NCI-H2196 (cell line): Measurements from ENCODE around the gene TSHZ1.

Experiments
- DNase-seq: peaks from one replicate; lab custom pipeline; 2025; ENCODE audit not compliant: unreplicated experiment; lab: John Stamatoyannopoulos, UW

TSHZ1 gene

DNA sequence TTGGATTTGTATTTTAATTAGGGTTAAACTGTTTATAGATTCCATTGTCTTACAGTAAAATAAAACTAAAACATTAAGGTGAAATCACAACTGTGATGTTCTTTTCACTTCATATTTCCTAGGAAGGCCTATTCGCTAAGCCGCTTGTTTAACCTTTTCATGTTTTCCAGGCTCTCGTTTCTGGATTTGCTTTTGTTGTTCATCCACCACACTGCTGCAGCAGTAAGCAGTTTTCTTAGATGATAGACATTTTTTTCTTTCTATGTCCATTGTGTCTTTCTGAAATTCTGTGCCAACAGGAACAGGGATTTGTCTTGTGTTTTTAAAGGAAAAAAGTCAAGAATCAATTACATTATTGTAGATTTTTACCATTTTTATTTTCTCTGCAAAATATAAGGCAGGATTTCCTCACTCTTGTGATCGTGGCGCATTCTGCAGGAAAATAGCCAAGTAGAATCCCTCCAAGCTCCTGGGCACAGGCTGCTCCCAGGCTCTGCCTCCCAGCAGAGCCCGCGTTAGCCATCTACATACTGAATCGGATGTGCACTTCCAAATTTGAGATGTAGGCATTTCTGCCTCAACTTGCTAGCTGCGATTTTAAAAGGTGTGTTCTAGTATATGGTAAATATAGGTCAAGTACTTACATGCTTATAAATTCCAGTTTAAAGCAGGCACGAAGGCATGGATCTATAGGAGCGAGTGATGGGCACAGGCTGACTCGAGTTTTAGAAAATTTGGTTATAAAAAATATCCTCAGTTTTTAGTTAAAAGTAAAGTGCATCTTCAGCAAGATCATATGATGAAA, 10.2 kb downstream of the TSHZ1 start:
- DNase-seq: no peak

DNA sequence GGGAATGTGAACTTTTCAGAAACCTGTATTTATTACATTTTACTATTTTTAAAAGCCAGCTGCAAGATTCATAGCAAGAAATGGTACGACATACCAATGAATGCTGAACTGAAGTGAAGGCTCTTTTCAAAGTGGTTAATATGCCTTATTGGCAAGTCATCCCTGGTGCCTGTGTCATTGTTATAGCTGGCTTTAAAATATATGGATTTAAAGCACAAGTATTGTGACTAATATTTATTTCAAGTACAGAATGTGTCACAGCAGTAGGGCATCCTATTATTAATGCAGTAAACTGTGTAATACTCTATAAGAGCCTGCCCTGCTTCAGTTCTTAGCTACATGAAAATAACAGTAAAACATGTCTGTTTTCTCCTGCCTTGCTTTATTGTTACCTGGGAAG, 10.8 kb downstream of the TSHZ1 start:
- no peak for DNase-seq

DNA sequence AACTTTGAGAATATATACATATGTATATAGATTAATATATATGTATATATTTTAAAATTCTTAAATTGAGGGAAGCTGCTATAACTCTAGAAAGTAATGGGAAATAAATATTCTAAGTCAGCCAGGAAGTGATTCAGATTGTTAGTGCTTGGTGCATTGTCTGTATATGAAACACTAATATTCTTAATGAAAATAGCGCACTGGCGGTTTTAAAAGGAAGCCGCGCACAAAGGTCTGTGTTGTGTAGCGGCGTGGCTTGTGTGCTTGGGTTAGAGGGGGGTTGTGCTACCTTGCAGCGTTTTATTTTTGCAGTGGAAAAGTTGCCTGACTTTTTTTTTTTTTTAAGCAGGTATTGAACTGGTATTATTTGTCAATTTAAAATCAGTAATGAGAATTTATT, 11.3 kb downstream of the TSHZ1 start:
- DNase-seq: no peak

DNA sequence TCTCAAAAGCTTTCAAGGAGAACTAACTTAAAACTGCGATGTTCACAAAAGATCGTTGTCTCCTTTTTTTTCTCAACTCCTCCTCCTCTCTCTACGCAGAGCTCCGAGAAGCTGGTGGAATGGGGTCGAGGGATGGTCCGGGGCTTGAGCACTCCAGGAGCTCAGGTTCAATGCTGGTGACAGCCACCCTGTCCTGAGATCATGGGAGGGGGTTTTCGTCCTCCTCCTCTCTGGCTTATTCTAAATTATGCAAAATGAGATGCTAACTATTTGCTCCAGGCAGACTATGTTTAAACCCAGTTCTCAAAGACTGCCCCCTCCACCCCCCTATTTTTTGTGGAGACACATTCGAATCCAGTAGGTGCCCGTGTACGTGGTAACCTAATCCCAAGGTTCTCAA, 11.8 kb downstream of the TSHZ1 start:
- no peak for DNase-seq

DNA sequence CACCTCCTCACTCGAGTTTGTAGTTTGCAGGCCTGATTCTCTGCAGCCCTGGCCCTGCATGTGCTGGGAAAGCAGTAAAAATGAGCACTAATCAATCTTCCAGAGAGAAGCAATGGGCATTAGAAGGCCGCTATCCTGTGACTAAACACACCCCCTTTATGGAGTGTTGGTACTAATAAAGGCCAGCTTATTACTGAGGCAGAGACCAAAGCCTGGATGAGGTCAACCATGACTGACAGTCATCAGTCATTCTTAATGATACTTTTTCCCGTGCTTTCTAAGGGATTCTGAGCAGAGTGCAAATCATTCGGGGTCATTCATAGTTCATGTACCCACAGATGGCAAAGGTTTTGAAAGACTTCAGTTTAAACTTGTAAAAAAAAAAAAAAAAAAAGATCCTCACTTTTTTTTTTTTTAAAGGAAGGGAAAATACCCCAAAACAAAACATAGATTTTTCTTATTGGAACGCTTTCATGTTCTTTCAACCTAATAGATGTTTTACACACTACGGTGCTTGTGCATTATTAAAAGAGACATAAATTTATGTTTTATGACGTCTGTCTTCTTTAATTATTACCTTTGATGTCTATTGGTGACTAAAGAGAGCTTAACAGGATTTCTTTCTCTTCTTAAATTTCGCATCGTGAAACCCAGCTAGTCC, 13.2 kb downstream of the TSHZ1 start:
- DNase-seq: no peak

DNA sequence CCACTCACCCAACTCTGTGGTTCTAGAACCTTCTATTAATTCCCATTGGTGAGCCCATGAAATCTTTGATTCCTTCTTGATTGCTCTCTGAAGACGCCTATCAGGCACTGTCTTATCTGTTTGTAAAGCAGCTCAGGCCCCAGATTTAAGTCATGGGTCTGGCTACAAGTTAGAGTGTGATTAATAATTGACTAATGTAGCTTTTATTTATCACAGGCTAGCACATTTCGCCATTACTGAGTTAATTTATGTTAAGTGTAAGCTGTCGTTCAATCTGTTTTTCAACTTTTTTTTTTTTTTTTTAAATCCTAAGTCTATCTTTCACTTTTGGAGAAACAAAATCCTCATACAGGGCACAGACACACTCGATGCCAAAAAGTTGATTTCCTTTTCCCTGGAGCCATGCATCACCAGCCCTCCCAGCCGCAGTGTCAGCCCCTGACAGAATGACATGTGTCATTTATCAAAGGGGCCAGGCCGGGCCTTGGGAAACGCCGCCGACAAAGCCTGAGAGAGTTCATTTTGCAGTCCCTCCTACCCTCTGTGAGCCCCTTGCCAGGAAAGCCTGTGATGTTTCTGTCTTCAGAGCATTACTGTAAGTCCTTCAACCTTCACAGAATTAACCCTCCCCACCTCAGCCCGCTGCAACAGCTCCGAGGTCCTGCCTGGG, 15.8 kb downstream of the TSHZ1 start:
- DNase-seq: no peak

DNA sequence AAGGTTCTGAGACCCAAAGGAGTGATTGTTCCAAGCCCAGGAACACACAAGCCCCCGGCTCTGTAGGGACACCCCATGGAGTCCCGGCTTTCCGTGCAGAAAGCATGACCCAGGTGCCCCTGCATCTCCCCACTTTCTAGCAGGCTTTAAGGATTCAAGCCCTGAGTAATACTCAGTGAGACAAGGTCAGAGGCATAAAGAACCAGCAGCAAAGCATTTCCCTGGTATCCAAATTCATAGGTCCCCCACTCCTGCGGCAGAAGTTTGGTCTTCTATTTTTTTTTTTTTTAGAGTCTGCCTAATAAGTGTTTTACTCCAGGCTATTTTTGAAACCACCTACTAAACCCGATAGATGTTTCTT, 16.3 kb downstream of the TSHZ1 start:
- DNase-seq: no peak

DNA sequence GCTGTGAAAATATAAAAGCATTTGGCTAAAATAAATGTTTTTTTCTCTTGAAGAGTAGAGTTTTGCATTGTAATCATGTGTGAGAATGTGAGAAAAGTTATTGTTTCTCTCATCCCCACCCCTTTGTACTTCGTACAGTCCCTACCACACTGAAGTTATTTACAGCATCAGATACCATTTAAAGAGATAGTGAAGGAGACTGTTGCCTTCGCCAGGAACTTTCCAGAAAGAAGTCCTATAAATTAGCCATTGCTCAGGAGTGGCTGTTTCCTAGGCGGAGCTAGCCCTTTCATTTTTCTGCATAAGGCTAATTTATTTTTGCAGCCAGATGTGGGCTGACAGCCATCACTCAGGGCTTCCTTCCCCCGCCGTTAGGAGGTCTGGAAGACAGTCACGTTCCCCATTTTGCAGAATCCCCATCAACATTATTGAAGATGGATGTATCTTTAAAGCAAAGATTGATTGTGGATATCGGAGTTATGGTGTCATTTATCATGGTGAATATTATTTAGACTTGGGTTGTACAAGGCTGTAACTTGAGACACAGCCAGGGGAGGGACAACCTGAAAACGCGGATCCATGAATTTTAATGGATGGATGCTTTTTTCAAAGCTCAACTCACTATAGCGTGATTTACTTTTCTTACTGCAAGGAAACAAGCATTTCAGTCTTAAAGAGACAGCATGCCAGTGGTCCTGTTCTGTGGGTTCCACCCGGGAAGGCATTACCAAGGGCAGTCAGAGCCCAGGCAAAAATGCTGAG, 17.1 kb downstream of the TSHZ1 start:
- DNase-seq: no peak

DNA sequence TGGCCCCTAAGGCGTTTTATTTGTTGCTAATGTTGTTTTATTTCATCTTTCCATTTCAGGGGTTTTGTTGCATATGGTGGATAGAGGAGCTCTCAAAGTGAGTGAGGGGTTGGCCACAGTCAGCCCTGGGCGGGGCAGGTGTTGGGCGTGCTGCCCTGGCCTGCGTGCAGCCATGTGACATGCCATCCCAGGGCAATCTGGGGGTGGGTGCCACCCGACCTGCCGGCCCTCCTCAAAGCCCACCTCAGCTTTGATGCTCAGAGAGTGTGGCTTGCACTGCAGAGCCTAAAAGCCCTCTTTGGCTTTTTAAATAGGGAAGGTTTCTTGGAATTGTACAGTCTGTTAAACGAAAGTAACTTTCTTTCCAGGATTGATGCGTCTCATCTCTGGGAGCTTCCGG, 18.4 kb downstream of the TSHZ1 start:
- DNase-seq: no peak

DNA sequence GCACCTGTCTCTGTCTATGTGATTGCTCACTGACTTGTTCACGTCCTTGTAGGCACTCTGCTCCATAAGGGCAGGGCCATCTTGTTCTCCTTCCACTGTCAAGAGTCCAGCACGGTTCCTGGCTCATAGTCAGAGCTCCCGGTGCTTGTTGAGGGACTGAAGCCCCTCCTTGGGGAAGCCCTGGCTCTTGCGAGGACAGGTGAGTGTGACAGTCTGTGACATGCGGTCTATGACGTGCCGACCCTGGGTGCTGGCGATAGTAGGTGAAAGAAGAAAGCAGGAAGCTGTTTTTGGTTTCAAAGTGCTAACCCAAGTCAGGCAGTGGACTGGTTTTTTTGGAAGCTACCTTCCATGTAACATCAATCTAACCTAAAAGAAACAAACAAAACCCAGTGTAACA, 18.8 kb downstream of the TSHZ1 start:
- no peak for DNase-seq

DNA sequence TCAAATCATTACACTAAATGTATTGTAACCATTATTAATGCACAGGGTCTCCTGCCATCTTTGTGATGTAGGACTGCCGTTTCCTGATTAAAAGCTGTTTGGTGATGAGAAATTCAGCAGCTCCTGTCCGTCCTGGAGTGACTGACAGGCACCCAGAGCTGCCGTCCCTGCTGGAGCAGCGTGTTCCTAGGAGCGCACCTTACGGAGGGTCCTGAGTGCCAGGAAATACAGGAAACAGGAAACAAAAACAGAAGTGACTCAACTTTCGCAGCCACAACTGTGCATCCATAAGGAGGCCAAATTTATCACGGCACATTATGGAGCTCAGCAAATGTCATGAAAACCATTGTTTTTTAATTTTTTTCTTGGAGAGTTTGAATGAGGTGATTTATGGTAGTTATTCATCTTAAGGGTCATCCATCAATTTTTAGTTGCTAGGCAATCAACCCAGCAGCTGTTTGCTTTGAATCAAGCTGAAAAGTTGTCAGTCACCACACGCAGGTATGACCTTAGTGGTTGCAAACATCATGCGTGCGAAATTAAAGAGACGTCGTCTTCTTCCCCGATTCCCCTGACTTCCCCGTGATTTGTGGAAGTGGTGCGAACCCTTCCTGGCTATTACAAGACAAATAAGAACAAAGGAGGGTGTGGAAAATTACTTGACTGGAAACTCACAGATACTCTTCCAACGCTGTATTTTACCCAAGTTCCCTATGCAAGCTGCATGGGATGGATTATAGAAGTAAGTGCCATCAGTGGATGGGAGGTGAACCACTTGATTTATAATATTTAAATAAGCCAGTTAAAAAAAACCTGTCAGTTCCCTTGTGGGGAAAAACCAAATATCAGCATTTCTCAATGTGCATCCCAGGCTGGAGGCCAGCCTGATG, 19.8 kb downstream of the TSHZ1 start:
- DNase-seq: no peak

DNA sequence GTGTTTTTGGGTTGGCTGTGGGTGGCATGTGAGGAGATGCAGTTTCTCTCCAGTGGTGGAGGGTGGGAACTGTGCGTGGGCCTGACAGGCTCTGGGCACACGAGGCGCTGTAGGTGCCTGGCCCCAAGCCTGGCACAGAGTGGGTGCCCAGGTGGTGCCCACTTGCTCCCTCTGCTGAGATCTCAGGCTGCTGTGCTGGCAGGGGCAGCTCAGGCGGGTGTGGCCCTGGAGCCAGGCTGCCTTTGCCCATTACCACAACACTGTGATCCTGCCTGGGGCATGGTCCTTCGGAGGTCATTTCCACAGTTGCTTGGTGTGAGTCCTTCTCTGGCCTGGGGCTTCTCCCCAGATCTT, 20.4 kb downstream of the TSHZ1 start:
- DNase-seq: no peak

DNA sequence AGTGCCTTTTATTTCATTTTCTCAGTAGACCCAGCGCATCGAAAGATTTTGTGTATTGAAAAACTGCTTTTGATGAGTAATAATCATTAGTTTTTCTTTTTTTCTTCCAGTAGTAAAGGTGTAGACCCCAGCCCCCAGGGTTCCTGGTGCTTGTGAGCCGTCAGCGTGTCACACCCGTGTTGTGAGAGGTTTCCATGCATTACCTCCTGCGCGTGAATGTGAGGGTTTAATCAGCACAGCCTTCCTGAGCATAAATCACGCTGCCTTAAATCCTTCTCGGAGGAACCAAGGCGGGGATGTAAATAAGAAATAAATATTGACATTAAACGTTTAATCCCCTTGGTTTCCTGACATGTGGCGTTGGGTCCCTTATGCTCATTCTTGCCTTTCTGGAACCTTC, 24.3 kb downstream of the TSHZ1 start:
- DNase-seq: no peak

DNA sequence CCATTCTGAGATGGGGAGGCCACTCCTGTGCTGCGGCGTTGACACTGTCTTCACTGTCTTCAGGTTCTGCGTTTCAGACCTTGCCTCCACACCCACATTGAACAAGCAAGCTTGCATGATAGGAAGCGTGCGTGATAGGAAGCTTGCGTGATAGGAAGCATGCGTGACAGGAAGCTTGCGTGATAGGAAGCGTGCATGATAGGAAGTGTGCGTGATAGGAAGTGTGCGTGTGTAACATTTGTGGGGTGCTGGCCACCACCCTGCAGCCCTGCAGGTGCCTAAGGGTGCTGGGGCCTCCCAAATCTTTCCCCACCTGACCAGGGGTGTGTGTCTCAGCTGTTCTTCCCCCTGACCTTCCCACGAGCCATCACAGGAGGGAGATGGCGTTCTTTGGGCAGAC, 25.3 kb downstream of the TSHZ1 start:
- DNase-seq: no peak

DNA sequence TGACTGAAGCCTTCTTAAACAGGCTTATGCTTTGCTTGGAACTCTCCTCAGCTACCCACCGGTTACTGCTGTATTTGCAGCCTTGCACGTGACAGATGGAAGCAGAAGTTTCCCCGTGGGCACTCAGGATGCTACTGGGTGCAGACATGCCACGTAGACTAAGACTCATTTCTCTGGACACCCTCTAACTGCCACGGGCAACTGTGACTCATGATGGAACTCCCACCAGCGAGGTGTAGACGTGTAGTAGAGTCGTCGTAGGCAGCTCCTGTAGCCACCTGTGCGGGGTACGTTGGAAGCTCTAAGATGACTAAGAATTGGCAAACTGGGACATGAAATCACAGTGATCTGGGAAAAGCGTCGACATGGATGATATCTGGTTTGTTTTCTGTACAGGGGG, 27.5 kb downstream of the TSHZ1 start:
- no peak for DNase-seq

DNA sequence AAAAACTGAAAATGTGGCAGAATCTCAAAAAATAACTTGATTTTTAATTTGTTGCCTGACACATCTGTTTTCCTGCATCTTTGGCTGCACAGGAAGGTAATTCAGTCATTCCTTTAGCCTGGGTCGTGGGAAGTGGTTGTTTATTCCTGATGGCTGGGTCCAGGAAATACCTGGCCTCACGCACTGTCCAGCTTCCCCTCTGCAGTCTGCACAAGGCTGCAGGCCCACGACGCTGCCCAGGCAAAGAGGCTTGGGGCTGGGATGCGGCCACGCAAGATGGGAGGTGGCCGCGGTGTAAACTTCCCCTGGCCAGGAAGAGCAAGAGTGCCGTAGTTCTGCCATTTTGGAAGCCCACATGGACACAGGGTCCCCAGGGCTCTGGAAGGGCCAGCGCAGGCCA, 28.2 kb downstream of the TSHZ1 start:
- no peak for DNase-seq

DNA sequence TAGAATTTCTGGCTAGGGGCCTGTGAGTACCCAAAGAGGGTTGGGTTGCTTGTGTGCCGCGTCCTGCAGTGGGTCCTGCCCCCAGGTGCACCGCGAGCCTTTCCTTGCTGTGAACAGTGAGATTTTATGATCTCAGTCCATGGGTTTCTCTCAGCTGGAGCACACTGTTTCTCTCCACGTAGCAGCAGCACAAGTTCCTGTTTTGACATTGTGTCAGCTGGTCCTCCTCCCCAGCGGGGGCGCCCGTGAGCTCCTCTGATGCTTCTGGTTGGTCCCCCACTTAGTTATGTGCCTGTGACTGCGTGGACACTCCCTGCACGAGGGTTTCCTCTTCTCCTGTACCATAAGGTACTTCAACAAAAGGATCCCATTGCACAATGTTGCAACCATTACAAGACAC, 29.8 kb downstream of the TSHZ1 start:
- DNase-seq: no peak

DNA sequence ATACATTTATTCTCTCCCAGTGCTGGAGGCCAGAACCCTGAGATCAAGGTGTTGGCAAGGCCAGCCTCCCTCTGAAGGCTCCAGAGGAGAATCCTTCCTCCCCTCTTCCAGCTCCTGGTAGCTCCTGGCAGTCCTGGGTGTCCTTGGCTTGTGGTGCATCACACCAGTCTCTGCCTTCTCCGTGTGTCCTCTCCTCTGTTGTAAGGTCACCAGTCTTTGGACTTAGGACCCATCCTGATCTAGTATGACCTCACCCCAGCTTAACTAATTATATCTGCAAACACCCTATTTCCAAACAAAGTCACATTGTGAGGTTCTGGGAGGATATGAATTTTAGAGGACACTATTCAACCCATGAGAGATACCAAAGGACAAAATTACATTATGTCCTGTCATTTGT, 31.1 kb downstream of the TSHZ1 start:
- DNase-seq: no peak

DNA sequence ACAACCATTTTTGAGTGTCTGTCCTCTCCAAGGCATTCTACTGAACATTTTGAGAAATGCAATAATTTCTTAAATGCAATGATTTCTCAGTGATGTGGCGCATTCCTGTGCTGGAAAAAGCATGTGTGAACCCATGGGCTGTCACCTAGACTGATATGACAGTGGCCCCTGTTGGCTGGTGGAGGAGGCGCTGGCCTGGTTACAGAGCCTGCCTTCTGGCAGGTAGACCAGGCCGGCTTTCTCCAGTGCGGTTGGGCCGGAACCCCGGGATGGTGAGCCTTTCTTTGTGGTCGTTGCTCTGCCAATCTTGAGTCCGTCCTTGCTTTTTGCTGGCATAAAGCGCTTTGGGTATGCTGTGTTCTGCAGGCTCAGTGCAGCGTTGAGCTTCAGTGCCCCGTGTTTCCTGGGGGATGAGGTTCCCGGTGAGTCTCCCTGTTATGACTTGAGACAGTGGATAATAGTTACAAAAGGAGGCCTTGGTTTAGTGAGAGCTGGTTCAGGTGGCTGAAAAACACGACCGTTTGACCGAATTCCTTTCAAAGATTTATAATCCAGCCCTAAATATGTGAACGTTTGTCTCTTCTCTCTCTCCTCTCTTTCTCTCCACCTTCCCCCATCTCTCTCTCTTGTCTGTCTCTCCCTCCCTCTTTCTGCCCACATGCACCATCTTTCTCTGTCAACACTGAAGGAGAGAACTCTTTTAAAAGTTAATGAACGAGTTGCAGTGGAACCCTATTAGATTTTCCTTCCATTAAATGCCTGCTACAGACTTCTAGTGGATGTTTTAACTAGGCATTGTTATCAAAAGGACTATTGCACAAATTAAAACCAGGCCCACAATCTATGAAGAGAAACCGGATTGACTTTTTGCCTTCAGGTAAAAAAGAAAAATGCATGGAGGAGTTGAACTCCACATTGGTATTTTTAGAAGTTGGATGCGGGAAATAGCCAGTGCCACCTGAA, 34.0 kb downstream of the TSHZ1 start:
- DNase-seq: no peak
